ENCODE results near the gene HMGCS1.
"Not testable (repeated sequence)": the region's sequence is repeated elsewhere in the genome, so short reads cannot be mapped to it uniquely, and the experiment has no call there.

Gene HMGCS1

DNA sequence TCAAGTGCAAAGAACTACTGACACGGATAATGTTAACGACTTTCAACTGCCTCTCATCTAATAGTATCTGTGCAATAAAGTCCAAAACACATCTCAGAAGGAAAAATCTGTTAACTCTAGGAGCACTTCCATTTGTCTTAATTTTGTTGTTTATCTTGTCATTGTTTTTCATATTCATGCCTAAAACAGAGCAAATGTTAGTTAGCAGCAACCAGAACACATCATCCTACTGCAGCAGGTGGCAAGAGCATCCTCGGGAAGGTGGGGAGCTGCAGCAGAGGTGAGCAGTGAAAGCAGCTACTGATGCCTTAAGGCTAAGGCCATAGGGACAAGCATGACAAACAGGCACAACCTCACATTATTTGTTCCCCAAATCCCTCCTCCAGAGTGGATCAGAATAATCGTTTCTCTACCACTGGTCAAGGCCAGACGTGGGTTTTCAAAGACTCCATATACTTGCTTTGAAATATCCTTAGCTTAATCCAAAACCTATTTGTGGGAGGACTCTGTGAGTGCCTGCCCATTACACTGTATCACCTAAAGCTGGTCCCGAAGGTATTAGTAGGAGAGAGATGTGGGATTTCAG, 1.0 kb downstream of the HMGCS1 start:
- DNase-seq, result peak; percentile 18

DNA sequence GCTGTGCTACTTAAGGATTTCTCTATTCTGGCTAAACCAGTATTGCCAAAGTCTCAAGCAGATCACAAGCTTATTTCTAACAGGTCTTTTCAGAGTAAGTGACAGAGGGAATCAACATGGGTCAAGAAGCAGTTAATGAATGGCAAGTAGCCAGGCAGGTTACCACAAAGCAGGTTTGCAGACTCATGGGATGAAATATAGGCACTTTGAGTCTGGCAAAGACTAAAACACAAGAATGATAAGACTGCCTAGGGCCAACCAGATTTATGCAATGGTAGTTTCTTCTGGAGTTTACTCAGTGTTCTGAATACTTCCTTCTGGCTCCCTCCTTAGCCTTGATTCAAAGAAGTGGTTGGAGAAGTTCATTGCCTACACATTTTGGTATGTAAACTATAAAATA, 3.6 kb downstream of the HMGCS1 start:
- no peak for DNase-seq

- no peak for DNase-seq
These were observed 4.1 kb downstream of the HMGCS1 start for GRCh38 chr5:43309122-43309521.

GRCh38 chr5:43306954-43307353, 6.3 kb downstream of the HMGCS1 start:
- DNase-seq, result not testable (repeated sequence)

DNA sequence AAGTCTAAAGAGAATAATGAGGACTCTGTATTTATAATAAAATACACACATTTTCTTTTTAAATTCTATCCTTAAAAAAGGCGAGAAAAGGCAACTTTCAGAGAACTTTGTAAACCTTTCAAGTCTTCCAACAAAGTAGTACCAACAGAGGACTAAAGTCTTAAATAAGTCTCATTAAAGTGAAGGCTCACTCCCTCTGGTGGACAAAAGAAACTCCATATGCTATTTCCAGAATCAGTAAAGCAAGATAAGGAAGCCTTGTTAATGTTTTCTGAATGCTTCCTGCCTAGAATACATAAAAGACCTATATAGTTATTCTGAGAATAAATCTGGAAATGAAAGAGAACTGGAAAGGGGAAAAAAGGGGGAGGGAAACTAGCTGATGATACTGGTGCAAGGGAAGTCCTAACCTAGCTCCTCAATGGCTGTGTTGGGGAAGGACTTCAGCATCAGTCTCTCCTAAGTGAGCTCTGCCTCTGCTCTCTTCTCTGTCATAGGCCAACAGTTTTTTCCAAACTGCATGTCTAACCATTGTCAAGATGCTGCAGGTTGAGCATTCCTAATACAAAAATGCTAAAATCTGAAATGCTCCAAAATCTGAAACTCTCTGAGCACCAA, 7.2 kb downstream of the HMGCS1 start:
- peak; percentile 36 for DNase-seq

DNA sequence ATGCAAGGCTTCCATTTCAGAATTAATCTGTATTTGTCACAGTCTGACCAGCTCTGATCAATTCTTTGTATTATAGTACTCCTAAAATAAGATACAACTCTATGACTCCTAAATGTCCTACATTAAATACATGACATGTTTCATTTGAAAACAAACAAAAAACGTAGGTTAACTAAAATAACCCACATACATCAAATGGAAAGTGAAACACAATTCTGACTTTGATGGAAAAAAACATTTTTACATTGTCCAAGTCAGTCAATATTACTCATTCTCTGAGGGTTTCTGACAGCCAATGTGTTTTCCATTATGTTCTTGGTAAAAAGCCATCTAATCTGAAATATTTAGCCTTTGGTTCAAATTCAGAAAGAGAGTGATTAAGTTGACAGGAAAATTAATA, 8.7 kb downstream of the HMGCS1 start:
- DNase-seq, result no peak

- DNase-seq, result no peak
These were observed 10.0 kb downstream of the HMGCS1 start for GRCh38 chr5:43303242-43303641.

DNA sequence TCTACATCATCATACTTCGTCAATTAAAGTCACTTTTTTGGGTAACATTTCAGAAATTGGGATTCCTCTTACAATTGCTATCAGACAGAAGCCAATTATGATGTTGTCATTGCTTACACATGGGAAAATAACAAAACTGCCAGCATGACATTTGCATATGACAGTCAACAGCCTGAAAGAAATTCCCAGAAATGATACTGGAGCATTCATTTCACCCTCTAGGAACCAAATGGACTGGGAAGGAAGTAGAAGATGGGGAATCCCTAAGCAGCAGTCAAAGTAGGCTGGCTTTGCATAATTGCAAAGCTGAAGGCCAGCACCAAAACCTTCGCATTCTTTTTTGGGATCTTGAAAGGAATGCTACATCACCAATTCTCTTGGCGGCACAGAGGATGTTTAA, 10.7 kb downstream of the HMGCS1 start:
- DNase-seq, result no peak

DNA sequence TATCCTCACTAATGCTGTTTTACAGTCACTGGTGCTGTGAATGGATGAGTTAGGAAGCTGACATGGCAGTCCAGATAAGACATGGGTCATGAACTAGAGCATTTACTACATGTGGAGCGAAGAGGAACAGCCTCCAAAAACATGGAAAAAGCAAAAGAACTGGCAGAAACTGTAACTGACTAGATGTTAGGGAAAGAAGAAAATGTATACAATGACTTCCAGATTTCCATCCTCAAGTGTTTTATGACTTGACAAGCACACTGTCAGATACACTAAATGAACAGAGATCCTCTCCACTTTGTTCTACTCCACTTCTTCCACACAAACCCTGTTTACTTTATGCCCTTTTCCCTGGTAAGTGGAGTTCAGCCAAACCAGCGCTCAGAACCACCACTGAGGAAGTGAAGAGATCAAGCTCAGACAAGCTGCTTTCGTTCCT, 11.5 kb downstream of the HMGCS1 start:
- peak; percentile 43 for DNase-seq

- DNase-seq, result no peak
These were observed 13.1 kb downstream of the HMGCS1 start for GRCh38 chr5:43300112-43300511.

DNA sequence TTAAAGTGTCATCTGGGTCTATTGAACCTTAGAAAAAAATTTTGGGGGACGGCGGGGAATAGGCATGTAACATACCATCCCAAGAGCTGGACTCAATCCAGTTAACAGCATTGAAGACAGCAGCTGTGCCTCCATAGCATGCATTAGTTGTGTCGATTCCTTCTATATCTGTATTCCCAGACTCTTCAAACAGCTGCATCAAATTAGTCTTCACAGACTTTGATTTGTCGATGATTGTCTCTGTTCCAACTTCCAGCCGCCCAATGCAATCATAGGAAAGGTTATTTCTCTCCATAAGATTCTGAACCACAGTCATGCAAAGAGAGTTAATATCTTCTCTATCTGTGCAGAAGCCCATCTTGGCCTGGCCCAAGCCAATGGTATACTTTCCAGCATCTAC, 14.8 kb downstream of the HMGCS1 start:
- DNase-seq, result no peak

- DNase-seq, result no peak
These were observed 16.4 kb downstream of the HMGCS1 start for GRCh38 chr5:43296835-43297234.

GRCh38 chr5:43295202-43295601, 18.0 kb downstream of the HMGCS1 start:
- no peak for DNase-seq

GRCh38 chr5:43294226-43294625, 19.0 kb downstream of the HMGCS1 start:
- no peak for DNase-seq

- no peak for DNase-seq
These were observed 22.5 kb downstream of the HMGCS1 start for GRCh38 chr5:43290726-43291125.

DNA sequence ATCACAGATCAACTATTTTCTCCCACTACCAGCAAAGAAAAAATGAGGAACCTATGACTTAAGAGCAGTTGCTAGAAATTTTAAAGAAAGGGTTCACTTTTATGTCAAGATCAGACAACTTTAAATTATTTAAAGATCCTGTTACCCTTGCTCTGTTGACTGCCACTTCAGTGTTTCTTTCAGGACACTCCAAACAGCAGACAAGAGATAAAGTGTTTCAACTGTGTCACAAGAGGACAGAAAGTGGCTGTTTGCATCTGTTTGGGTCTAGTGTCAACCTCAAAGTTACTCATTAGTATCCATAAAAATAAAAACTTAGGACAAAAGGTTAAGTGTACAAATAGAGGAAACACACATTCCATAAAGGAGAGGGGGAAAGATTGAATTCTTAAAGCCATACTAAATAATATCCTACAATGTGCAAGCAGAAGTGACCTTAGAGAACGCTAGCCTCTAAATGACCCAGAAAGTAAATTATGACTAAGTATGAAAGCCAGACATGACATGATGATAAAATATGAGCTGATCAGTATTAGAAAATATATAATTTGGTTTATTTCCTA, 24.9 kb downstream of the HMGCS1 start:
- no peak for DNase-seq

DNA sequence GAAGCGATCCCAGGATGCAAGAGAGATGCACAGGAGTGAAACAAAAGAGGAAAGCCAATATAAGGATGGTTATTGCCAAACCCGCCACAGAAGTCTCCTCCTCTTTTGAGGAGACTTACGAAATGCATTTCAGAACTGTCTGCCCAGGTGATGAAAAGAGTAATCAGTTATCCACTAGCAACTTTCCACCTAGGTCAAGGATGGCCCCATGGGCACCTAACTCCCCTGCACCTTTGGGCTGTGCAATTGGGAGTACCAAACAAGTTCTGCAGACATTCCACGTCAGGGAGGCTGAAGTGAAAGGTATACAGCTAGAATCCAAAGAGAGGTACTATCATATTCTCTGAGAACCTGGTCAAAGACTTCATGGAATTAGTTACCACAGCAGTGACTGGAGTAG, 25.7 kb downstream of the HMGCS1 start:
- no peak for DNase-seq

- DNase-seq, result no peak
These were observed 26.6 kb downstream of the HMGCS1 start for GRCh38 chr5:43286623-43287022.

DNA sequence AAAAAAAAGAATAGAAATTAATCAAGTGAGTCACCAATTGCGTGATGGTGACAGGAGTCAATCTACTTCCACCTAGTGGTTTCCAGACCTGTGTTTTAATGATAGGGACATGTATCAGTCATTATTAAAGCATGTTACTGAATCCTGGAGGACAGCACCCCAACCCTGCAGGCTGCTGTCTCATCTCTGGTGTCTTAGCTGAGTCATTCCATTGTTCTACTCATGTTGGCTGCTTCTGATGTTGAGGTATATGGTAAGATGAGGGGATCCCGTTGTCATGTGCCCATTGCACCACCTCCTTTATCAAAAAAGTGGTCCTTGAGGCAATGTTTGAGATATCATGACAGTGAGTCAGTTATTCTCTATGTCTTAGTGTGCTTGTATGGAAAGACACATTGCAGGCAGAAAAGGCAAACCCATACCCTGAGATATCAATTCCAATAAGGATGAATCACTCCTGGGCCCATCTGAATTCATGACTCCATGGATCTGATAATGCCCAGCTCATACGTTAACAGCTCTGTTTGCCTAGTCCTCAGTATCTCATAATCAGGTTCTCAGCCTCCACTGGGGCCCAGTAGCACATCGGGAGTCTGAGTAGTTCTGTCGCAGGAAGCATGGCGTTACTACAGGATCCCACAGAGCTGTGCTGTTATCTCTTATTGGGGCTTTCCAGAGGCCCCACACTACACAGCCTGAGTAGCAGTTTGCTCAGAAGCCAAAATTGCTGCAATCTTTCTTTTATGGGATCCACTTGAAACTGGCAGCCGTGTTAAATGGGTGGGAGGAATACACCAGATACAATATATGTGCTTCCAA, 31.2 kb downstream of the HMGCS1 start:
- DNase-seq, result no peak

- no peak for DNase-seq
These were observed 33.5 kb downstream of the HMGCS1 start for GRCh38 chr5:43279548-43280274.

- DNase-seq, result no peak
These were observed 37.8 kb downstream of the HMGCS1 start for GRCh38 chr5:43275391-43275790.

DNA sequence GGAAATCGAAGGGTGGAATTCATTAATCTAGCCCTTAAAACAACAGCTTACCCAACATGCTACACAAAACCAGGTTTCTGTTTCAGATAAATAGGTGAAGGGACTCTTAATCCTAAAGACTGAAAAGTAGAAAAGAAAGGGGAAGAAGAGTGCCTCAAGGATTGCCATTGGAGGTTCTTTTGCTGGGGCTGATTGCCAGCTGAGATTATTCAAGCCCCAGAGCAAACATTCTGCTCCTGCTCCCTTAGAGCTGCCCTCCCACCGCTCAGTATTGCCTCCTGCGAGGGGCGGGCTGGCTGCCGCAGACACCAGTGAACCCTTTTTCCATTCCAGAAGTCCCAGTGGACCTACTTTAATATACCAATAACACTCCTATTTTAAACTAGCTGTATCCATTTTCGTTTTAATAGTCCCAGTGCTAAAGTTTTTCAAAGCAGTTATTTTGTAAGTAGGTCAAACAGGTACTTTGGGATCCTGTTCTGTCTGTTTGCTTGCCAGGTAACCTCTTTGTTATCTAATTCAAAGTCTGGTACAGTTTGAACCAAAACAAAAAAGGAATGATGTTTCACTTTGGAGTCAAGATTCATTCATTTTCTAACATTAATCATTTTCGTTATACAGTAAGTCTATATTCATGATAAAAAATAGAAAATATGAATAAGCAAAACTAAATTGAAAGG, 38.6 kb downstream of the HMGCS1 start:
- no peak for DNase-seq

GRCh38 chr5:43273552-43273951, 39.7 kb downstream of the HMGCS1 start:
- no peak for DNase-seq

Measured in NCI-H345 (cell line).